ENCODE data around the gene ECE2.
"Not testable (repeated sequence)": the region's sequence is repeated elsewhere in the genome, so short reads cannot be mapped to it uniquely, and the experiment has no call there.

The ECE2 gene

GRCh38 chr3:184240384-184241140 lies 35.3 kb upstream of the ECE2 start:
- DNase-seq = no peak

- DNase-seq = no peak
Observed at GRCh38 chr3:184241141-184241446, 34.7 kb upstream of the ECE2 start.

GRCh38 chr3:184241447-184242296 lies 34.1 kb upstream of the ECE2 start:
- no peak for DNase-seq

- DNase-seq = no peak
Observed at GRCh38 chr3:184242297-184242685, 33.5 kb upstream of the ECE2 start.

GRCh38 chr3:184248454-184249411 lies 27.1 kb upstream of the ECE2 start, which contains the start of gene ALG3:
ALG3 (minus strand) TSS chr3:184248962; CDS start chr3:184248940, 22 bp downstream.
- DNase-seq = peak; percentile 78 to 96

- DNase-seq = peak; percentile 97 to 99
Observed at GRCh38 chr3:184249412-184250166, 26.2 kb upstream of the ECE2 start, which contains the start of gene EEF1AKMT4. EEF1AKMT4 (plus strand) TSS chr3:184249672; CDS start chr3:184249695, 23 bp downstream.

- peak; percentile 84 to 99 for DNase-seq
Observed at GRCh38 chr3:184250167-184250828, 25.5 kb upstream of the ECE2 start.

- DNase-seq = no peak
Observed at GRCh38 chr3:184255291-184256039, 20.4 kb upstream of the ECE2 start.

- no peak for DNase-seq
Observed at GRCh38 chr3:184257083-184257915, 18.5 kb upstream of the ECE2 start.

GRCh38 chr3:184258926-184259325 lies 16.9 kb upstream of the ECE2 start:
- DNase-seq = no peak

- DNase-seq = no peak
Observed at GRCh38 chr3:184259396-184259877, 16.4 kb upstream of the ECE2 start.

- peak in 1 of 2 donors; percentile 10 for DNase-seq
Observed at GRCh38 chr3:184259878-184260723, 15.7 kb upstream of the ECE2 start.

- DNase-seq = no peak
Observed at GRCh38 chr3:184260724-184261269, 15.0 kb upstream of the ECE2 start.

GRCh38 chr3:184261270-184261853 lies 14.5 kb upstream of the ECE2 start, which contains the start of gene CAMK2N2:
CAMK2N2 (minus strand) TSS chr3:184261553; CDS start chr3:184261285, 268 bp downstream.
- DNase-seq = peak; percentile 13 to 19

GRCh38 chr3:184261854-184262763 lies 13.7 kb upstream of the ECE2 start:
- DNase-seq = peak; percentile 8 to 11

- no peak for DNase-seq
Observed at GRCh38 chr3:184262764-184263179, 13.1 kb upstream of the ECE2 start.

GRCh38 chr3:184267249-184267648 lies 8.6 kb upstream of the ECE2 start:
- DNase-seq = not testable (repeated sequence)

All from inflammatory macrophage treated with lipopolysaccharide for 1 hour (primary cell).